ENCODE data around the gene BRPF3.

BRPF3 gene

DNA sequence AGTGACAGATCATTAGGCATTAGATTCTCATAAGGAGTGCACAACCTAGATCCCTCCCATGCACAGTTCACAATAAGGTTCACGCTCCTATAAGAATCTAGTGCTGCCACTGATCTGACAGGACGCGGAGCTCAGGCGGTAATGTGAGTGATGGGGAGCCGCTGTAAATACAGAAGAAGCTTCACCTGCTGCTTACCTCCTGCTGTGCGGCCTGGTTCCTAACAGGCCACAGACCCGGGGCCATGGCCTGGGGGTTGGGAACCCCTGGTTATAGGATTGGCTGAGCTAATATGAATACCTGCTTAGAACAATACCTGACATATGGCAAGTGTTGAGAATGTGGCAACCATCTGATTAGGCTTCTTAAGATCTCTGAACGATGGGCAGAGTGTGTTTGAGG lies 75.7 kb downstream of the BRPF3 start:
- DNase-seq = no peak

DNA sequence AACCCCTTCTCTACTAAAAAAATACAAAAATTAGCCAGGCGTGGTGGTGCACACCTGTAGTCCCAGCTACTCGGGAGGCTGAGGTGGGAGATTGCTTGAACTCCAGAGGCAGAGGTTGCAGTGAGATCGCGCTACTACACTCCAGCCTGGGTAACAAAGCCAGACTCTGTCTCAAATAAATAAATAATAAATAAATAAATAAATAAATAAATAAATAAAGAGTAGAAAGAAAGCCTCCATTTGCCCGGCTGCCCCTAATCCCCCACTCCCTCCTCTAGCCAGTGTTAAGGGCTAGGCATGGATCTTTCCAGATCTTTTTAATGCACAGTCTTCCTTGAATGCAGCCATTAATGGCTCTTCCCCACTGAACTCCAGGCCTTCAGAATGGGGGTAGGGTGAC lies 76.5 kb downstream of the BRPF3 start:
- DNase-seq = no peak

DNA sequence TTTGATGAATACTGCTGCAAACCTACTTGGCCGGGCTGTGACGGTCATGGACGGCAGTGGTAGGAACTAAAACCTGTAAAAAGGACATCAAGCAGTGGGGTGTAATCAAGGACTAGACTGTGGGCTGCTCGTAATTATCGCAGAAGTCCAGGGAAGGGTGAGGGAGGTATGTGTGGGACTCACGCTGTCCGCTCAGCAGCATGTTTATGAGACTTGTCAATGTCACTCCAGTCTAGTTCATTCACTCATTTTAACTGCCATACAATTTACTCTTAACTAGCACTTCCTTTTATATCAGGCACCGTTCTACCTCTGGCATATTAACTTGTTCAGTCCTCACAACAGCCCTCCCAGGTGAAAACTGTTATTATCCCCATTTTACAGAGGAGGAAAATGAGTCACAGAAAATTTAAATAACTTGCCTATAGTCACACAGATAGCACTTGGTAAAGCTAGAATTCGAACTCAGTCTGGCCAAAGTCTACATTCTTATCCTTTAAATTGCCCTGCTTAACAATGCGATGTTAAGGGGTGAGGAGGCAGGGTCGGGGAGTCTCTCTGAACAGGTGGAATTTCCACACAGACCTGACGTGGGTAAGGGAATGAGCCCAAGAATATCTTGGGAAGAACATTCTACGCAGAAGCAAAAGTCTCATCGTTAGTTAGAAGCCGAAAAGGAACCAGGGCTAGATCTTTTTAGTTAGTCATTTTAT lies 77.4 kb downstream of the BRPF3 start:
- DNase-seq = no peak

DNA sequence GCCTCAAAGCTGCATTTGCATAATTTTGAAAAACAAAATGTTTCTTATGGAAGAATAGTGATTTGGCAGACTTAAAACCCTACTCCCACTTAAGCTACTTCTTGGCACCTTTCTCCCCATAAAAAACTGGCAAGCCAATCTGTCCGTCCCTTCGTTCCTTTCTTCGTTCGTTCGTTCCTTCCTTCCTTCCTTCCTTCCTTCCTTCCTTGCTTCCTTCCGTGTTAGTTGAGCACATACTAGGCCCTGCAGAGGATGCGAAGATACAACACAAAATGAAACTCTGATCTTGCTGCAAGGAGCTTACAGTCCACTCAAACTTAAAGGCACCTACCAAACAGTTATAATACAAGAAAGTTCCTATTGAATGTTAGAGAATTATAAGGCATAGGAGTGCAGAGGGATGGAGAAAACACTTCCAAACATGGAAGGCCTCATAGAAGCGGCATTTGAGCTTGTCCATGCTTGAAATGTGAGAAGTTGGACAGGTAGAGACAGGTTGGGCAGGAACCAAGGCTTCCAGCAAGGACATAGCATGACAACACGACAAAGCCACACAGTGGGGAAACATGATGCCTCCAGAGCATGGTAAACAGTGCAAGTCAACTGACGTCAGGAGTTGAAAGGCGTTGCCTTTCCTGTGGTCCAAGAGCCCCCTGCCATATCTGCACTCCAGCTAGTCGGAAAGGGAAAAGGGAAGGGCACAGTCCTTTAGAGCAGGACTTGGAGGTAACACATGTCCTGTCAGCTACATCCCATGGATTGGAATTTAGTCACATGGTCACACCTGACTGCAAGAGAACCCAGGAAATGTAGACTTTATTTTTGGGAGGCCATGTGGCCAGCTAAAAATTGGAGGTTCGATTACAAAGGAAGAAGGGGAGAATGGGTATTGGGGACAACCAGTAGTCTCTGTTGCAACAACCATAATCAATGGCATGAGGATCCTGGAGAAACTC lies 80.3 kb downstream of the BRPF3 start:
- DNase-seq = no peak

DNA sequence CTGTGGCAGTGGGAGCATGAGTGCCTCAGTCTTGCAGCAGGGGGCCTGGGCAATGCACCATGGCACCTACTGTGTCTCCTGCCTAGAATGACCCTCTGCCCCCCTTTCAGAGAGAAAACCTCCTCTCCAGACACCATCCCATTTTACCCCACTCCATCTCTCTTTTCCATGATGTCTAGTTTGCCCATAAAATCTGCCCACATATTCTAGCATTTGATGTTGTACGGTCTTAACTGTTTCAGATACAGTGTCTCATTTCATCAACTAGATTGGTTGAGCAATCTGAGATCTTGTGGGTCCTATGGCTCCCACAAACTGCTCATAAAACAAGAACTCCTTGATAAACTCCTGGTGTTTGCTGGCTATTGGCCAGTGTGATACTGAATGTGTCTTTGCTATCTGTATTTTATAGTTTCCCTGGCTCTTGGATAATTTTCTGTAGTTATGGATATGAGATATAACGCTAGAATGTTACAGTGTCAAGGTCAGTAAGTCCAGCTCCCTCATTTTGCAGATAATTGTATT lies 81.5 kb downstream of the BRPF3 start:
- DNase-seq = no peak

DNA sequence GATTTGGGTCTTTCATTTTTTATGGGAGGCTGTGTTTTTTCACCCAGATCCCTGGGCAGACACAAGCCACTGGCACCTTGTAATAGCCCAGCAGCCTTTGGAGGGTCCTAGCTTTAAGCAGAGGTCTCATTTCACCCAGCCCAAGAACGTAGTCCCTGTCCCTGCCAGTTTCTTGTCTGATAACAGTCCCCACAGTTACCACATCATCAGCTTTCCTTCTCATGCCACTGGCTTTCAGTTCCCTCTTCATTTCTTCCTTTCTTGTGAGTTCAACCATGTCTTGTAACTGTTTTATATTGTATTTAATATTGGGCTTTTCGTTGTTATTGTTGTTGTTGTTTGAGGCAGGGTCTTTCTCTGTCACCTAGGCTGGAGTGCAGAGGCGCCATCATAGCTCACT lies 83.9 kb downstream of the BRPF3 start:
- no peak for DNase-seq

DNA sequence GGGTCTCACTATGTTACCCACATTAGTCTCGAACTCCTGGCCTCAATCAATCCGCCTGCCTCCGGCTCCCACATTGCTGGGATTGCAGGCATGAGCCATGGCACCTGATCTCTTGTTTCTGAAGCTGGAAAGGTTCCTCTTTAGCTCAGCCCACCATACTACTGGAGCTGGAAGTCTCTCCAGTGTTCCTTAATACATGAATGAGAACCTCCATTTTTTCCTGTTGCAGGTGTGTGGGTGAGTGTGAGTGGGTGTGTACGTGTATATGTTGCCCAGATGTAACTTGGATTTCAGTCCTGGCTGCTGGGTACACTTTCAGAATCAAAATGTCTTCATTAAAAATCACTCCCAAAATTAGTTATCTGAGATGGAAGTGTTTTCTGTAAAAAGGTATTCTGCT lies 84.4 kb downstream of the BRPF3 start:
- no peak for DNase-seq

Measured in effector CD4-positive, alpha-beta T cell (primary cell).